ENCODE results near the gene ARL6IP4.

DNA sequence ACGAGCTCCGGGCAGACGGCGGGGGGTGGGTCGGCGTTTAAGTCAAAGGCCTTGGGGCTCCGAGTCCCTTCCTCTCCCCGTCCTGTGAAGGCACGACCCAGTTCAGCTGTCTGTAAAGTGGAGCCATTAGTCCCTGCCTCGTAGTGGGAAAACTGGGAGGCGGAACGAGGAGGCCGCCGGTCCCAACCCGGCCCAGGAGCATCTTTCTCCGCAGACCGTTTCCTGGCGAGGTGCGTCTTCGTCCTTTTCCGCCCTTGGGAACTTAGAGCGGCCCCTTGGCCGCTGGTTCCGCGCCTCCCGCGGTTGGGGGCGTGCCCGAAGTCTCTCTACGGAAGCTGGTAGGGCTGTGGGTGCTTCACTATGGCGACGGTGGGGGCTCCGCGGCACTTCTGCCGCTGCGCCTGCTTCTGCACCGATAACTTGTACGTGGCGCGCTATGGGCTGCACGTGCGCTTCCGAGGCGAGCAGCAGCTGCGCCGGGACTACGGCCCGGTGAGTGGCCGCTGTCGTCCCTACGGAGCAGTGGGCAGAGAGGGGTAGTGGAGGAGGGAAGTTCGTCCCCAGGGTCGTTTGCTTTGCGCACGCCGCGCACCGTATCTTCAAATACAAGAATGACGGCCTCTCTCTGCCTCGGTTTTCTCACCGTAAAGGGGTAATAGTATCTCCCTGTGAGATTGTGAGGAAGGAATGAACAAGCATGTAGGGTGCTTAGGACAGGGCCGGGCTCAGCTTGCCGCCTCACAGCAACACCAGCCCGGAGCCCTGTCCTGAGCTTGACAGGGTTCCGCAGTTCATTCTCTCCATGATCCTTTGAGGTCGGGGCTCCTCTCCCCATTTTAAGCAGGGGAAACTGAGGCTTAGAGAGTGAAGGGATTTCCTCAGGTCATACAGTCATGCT, 5.3 kb upstream of the ARL6IP4 start, which contains the start of gene OGFOD2:
- TF ChIP-seq E2F1 (CRISPR knock-in tag; IDR thresholded peaks at IDR 0.05) (no peak), MAX (CRISPR knock-in tag; IDR thresholded peaks at IDR 0.05) (peak; percentile 80), KAT7 (CRISPR knock-in tag; IDR thresholded peaks at IDR 0.05; ENCODE audit: borderline replicate concordance) (no peak), ELF4 (CRISPR knock-in tag; IDR thresholded peaks at IDR 0.05; ENCODE audit: low read depth) (no peak), FOXP1 (CRISPR knock-in tag; IDR thresholded peaks at IDR 0.05; ENCODE audit: borderline replicate concordance) (no peak)
- TF ChIP-seq, protein P1, sequence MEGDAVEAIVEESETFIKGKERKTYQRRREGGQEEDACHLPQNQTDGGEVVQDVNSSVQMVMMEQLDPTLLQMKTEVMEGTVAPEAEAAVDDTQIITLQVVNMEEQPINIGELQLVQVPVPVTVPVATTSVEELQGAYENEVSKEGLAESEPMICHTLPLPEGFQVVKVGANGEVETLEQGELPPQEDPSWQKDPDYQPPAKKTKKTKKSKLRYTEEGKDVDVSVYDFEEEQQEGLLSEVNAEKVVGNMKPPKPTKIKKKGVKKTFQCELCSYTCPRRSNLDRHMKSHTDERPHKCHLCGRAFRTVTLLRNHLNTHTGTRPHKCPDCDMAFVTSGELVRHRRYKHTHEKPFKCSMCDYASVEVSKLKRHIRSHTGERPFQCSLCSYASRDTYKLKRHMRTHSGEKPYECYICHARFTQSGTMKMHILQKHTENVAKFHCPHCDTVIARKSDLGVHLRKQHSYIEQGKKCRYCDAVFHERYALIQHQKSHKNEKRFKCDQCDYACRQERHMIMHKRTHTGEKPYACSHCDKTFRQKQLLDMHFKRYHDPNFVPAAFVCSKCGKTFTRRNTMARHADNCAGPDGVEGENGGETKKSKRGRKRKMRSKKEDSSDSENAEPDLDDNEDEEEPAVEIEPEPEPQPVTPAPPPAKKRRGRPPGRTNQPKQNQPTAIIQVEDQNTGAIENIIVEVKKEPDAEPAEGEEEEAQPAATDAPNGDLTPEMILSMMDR (IDR thresholded peaks at IDR 0.05) = no peak

Measured in WTC11 (cell line).